D341Med (cell line): Measurements from ENCODE around the gene NAA40.

Experiments
- DNase-seq: peaks from one replicate; pipeline ENCODE4 v3.0.0; 2012; ENCODE audit warnings: low spot score

NAA40 gene

DNA sequence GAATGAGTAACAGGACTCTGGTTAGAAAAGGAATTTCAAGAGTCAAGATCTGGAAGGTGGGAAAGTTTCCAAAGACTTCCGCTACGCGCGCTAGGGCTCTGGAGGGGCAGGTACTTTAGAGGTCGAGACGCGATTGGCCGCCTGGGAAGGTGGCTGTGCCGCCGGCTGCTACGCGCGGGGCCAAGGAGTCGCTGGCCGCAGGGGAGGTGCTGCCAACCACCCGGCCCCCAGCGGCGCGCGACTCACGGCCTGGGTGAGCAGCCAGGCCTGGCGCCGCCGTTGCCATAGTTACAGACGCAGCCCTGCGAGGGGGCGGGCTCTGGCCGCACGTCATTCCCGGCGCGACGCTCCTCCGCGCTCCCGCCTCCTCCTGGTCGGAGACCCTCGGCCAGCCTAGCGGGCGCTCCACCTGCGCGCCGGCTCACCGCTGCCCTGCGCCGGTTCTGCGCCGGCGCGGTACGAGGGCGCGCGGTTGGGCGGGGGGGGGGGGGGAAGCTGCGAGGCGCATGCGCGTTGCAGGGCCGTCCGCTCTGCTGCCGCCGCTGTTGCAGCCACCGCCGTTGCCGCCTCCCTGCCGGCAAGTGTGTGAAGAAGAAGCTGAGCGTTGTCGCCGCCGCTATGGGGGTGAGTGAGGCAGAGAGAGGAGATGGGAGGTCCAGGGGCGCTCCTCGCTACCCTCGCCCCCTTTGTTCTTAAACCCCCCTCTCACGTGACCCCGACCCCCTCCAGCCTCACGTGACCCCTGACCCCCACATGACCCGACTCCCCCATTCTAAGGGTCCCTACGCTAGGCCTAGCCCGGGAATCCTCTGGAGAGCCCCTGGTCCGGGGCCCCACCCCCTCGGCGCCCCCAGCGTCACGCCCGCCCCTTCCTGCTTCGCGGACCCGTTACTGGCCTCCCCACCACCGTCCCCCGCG lies at the start of gene NAA40:
NAA40 (plus strand) TSS at position 524 of the 918 bp plus-strand sequence; CDS start at position 619, 95 bp downstream.
- DNase-seq: peak; percentile 99

DNA sequence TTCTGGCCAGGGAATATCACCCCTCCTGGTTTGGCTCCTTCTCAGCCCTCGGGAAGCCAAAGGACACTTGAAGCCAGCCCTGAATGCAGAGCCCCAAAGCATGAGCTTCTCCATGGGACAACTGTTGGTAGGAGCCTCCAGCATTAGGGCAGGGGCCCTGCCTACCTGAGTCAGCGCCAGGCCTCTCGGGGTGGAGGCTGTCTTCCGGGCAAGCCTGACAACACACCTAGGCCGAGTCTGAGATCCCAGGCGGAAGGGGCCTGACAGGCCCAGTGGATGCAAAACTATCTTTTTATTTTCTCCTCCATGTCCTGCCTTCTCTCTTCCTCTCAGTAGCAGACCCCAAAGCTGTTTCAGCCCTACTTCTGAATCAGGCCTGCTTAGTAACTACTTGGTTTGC lies 49.5 kb upstream of the NAA40 start:
- no peak for DNase-seq

DNA sequence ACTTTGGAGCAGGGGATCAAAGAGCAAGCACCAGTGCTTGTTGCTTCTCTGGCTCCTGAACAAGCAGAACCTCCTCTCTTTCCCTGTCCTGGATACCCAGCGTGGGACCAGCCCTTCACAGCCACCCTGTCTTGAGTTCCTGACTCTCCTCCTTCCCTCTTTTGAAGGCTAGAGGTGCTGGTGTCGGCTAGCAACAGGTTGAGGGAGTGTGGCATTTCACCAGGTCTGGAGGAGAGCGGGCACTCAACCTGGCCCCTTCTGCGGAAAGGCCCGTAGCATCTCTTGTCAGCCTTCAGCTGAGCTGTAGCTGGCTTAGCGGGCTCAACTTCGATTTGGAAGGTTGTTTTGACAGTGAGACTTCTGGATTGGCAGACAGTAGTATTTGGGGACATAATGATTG lies 48.4 kb upstream of the NAA40 start:
- no peak for DNase-seq

DNA sequence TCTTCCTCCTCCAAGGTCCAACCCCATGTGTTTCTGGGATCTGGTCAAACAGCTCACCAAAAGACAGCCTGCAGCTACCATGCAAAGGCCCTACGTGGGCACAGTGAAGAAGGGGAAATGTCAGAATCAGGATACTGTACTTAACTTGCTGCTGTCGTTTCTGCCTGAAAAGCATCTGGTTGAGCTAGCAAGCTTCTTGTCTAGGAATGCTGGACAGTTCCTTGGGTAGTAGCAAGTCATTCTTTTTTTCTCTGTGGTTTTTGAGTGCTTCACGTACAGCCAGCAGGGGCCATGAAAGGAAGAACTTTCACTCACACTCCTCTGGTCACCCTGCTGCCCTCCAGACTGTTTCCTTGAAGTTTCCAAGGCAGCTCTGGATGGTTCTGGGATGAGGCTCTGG lies 46.6 kb upstream of the NAA40 start:
- no peak for DNase-seq

DNA sequence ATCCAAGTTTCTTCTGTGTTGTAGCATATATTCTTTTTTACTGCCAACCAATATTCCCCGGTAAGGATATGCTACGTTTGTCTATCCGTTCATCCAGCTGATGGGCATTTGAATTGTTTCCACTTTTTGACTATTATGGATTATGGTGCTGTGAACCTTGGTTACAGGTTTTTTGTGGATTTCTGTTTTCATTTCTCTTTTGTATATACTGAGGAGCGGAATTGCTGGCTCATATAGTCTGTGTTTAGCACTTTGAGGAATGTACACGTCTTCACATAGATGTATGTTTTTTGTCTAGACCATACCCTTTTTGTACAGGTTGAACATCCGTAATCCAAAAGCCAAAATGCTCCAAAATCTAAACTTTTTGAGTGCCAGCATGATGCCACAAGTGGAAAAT lies 45.4 kb upstream of the NAA40 start:
- DNase-seq: no peak

DNA sequence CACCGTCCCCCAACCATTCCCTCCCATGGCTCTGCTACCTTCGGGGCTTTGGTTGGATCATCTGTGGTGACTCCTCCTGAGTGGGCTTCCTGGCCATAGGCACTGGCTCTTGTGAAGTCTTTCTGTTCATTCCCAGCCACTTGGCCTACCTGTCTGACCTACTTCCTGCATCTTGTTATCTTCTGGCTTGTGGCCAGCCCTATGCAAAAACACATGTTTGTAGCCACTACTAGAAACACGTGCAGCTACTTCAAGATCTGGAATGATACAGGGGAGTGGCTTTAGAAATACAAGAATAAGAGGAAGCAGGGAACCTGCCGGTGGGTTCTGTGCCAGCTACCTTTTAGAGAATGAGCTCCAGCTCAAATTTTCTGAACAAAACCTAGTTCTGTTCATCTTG lies 42.7 kb upstream of the NAA40 start:
- DNase-seq: no peak

DNA sequence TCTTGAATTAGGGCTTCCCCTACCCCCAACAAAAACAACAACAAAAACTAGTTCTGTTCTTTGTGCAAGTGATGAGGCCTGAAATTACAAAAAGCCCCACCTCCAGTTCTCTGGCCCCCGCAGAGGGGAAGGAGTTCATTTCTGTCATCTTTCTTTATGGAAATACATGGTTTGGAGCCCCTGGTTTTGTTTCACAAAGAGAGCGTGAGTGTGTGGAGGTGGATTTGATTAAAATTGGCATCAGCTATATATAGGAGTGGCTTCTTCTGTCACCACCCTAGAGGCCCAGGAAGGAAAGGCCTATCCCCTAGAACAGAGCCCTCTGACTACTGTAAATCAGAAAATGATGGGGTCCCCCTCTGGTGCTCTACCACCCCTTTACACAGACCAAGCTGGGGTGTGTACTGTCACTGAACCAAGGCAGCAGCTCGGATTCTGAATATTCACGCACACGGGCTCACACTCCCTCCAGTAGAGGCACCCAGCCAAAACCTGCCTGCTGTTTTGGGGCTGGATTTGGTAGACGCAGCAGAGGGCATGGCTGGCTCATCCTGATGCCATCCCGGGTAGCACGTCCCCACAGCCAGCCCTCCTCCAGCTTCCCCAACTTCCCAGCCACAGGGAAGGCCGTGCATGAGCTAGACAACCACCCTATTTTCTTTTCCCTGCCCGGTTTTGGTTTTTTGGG lies 41.2 kb upstream of the NAA40 start:
- DNase-seq: no peak

DNA sequence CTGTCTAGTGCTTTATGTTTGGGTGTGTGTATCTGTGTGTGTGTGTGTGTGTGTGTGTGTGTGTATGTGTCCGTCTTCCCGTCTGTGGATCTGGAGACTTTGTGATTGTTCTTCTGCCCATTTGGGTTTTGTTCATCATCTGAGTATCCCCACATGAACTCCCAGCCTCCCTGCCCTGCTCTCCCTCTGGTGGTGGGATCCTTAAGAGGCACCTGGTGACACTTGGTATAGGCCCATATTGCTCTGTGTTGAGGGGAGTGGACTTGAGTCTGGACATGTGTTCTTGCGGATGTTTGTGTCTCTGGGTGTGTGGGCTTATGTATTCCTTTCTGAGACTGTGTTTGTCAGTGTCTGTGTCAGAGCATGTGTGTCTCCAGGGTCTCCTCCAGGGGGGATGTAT lies 37.1 kb upstream of the NAA40 start:
- peak; percentile 53 for DNase-seq

DNA sequence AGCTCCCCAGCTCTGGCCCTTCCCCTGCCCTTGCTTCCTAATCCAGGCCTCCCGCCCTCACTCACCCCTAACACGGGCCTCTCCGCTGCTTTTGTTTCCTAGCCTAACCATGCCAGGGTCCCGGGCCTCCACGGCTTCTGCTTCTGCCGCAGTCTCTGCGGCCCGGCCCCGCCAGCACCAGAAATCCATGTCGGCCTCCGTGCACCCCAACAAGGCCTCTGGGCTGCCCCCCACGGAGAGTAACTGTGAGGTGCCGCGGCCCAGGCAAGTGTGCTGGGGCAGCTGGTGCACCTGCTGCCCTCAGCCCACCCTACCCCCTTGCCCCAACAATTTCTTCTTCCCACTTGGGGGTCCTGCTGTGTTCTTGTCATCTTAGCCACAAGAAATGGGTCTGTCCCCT lies 34.9 kb upstream of the NAA40 start:
- no peak for DNase-seq

DNA sequence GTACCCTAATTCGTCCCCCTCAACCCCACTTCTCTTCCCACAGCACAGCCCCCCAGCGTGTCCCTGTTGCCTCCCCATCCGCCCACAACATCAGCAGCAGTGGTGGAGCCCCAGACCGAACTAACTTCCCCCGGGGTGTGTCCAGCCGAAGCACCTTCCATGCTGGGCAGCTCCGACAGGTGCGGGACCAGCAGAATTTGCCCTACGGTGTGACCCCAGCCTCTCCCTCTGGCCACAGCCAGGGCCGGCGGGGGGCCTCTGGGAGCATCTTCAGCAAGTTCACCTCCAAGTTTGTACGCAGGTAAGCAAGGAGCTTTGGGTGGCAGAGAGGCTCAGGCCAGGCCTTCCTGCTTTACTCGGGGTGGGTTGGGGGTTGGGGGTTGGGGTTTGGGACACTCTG lies 34.1 kb upstream of the NAA40 start:
- no peak for DNase-seq

DNA sequence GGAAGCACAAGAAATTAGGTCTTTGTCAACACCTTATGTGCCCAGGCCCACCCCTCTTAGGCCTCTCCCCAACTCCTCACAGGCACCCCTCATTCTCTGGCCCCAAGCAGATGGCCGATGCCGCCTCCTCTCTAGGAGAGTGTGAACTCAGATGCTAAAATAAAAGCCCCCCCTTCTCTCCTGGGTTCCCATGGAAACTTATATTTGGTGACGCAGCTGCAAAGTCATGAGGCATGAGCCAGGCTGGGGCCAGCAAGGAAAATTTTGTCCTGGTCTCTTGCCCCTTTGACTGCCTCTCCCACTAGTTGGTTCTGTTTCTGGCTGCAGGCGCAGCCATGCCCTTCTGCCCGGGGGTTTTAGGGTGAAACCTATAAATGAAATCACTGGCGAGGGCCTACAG lies 33.6 kb upstream of the NAA40 start:
- DNase-seq: no peak

DNA sequence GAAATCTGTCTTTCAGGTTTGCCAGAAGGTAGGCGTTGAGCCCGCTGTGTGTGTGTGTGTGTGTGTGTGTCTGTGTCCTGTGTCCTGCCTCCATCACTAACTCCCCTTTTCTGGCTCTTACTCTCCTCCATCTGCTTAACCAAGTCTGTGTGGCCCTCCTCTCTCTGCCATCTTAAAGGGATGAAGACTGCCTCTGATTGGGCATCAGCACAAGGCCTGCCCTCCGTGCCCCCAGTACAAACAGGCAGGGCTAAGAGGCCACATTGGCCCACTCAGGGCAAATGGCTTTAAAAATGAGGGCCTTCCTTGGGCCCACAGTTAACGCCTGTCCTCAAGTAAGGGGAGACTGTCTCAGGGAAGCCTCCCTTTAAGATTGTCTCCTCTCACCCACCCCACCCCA lies 32.7 kb upstream of the NAA40 start:
- DNase-seq: no peak

DNA sequence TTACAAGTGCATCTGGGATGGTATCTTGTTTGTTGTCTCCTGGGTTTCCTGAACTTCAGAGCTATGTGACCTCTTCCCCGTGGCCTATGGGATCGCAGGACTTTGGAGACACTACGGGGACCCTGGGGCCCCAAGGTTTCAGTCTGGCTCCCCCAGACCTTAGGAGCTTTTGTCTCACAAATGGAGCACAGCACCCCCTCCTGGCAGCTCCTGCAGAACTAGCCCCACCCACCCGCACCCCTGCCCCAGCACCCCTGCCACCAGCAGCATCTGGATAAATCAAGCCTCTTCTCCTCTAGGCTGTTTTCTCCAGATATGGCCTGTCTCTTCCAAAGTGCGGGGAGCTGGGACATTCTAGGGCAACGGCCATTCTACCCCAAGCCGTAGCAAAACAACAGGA lies 32.2 kb upstream of the NAA40 start:
- DNase-seq: peak; percentile 72

DNA sequence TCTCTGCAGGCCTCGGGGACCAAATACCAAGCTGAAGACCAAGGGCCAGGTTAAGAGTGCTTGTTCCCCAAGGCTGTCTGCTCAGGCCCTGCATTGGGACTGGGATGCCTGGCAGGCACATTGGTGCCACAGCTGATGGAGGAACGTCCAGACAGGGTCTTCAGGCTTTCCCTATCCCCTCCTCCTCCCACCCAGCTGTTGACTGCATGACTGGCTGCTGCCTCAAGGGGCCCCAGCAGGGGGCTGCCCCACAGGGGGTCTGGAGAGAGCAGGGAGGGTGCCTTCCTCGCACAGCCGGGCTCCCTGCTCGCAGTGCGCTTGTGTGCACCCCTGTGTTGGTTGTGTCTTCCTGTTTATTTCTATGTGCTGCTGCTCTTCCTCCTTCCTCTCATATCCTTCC lies 31.7 kb upstream of the NAA40 start:
- no peak for DNase-seq

DNA sequence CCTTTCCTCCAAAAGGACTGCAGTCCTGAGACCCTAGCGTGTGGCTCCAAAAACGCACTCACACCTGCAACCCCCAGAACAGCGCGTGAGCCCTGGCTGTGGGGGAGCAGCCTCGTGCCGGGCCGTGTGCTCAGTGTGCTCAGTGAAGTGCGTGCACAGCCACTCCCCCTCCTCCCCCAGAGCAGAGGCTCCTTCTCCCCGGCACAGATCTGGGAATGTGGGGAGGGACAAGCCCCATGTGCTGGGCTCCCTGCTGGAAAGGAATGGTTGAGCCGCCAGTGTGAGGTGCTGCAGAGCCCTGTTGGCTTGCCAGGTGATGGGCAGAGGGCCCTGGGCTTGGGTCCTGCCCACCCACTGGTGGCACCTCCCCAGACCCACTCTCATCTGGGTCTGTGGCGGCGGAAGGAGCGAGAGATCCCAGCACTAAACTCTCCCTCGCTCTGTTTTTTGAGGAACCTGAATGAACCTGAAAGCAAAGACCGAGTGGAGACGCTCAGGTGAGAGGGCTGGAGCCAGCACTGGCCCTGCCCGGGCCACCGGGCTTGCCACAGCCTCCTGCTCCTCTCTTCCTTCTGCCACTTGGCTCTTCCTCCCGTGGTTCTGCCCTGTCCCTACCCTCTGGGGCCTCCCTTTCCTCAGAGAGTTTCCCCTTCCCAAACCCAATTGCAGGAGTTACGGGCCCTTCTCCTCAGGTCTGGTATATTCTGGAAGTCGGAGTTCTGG lies 30.8 kb upstream of the NAA40 start:
- peak; percentile 53 for DNase-seq

DNA sequence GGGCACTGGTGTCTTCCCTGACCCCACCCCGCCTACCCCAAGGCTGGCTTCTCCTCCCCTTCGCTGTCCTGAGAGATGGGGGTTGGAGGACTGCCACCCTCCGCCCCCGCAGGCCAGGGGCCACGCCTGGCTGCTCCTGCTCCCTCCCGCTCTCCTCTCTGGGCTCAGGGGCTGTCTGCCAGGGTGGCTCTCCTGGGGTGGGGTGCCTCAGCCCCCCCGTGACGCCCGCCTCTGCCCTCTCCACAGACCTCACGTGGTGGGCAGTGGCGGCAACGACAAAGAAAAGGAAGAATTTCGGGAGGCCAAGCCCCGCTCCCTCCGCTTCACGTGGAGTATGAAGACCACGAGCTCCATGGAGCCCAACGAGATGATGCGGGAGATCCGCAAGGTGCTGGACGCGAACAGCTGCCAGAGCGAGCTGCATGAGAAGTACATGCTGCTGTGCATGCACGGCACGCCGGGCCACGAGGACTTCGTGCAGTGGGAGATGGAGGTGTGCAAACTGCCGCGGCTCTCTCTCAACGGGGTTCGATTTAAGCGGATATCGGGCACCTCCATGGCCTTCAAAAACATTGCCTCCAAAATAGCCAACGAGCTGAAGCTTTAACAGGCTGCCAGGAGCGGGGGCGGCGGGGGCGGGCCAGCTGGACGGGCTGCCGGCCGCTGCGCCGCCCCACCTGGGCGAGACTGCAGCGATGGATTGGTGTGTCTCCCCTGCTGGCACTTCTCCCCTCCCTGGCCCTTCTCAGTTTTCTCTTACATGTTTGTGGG lies 30.0 kb upstream of the NAA40 start:
- no peak for DNase-seq

DNA sequence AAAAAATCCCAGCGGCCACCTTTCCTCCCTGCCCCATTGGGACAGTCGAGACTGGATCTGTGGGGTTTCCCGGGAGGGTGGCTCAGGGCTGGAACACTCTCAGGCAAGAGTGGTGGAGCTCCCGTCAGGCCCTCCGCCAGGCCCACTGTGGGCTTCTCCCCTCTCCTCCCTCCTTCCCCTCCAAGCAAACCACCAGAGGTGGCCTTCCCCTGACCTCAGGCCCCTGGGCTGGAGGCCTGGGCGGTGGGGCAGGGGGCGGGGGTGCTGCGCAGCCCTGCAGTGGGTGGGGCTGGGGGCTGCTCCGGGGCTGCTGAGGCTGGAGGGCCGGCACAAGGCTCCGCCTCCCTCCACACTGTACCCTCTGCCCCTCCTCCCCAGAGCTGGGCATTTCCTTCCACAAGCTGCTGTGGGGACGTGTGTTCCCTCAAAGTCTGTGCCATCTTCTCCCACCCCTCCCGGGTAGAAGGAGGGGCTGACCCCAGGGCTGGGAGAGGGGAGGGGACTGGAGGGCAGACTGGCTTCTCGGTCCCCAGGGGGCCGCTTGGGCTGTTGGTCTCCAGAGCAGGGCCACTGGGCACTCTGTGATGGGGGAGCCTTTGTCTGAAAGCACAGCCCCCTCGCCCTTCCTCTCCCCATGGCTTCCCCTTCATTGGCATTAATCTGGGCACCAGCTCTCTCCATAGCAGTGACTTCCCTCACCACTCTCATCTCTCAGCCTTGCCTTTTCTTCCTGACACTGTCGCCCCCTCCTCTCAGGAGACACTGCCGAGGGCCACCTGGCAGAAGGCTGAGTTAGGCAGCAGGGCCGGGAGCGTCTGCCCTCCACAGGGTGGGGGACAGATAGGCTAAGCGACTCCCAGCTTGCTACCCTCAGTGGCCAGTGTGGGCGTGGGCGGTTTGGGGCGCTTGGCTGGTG lies 29.0 kb upstream of the NAA40 start:
- DNase-seq: peak; percentile 65

DNA sequence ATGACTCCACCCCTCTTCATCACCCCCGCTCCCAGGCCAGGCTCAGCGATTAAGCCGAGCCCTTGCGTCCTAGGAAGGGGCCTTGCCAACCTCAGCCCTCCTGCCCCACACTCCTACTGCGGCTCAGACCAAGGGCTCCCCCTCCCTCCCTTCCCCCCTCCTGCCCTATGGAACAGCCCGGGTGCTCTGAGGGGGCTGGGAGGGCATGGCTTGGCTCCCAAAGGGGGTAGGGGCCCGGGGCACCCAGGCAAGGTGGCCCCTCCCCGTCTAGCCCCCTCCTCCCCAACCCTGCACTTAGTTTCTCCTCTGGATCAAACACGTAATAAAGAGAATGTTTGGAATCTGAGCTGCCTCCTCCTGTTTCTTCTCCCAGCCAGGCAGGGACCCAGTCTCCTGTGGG lies 28.1 kb upstream of the NAA40 start:
- no peak for DNase-seq

DNA sequence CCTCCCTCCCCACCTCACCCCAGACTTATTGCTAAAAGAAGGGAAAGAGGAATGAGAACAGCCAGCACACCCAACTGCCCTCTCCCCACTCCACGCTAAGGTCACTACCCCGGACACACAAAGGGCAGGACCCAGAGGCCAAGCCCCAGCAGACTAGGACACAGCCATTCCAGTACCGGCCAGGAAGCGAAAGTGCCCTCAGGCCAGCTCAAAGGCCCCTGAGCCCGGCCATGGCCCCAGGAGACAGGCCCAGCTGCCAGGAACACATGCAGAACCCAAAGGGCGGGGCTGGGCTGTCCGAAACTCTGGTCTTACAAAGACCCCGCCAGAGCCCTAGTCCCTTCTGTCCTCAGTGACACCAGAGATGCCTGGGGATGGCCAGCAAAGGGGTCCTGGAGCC lies 27.4 kb upstream of the NAA40 start:
- no peak for DNase-seq

DNA sequence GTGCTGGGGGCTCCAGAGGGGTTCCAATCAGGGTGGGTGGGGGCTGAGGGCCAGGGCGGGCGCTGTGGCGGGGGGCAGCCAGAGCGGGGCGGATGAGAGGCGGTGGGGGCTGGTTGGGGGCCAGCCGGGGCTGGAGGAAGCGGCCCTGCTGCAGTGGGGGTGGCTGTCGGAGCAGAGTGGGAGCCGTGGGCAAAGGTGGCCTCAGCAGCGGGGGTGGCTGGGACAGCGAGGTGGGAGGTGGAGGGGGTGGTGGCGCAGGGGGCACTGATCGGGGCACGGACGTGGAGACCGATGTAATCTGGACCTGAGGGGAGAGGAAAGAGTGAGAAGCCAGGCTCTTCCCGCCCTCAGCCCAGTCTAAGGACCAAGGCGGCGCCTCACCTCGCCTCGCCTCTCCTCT lies 26.9 kb upstream of the NAA40 start:
- no peak for DNase-seq

DNA sequence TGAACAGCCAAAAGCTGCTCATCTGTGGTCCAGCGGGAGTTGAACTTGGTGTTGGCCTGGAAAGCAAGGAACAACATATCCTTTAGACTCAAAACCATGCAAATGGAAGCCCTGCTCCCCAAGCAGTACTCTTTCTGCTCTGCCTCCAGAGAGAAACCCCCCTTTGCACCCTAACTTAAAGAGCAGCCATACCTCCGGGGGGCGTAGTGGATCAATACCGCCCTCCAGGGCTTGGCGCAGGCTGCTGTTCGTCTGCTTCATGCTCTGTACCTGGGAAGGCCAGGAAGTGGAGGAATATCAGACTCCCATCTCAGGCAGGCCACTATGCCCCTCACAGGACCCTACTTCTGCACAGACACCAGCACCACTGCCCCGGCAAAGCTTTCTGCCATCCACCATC lies 26.1 kb upstream of the NAA40 start:
- no peak for DNase-seq
